ENCODE measurements around the gene UBP1.
"Not testable (repeated sequence)": the region's sequence is repeated elsewhere in the genome, so short reads cannot be mapped to it uniquely, and the experiment has no call there.

DNA sequence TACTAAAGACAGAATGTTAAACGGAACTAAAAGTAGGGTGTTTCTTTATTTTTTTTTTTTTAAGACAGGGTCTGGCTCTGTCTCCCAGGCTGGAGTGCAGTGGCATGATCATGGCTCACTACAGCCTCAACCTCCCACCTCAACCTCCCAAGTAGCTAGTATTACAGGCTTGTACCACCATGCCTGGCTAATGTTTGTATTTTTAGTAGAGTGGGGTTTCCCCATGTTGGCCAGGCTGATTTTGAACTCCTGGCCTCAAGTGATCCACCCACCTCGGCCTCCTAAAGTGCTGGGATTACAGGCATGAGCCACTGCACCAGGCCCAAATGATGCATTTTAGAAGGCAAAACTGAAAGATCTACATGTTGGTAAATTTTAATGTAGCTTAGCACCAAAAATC lies 10.9 kb downstream of the UBP1 start:
- TF ChIP-seq POLR2A, EP300 (IDR thresholded peaks at IDR 0.05): not testable (repeated sequence)

All from tibial nerve (tissue), 3 donors.